ENCODE results near the gene BPIFB4. TPM values are rescaled to one million over a fixed set of nuclear protein-coding genes. Genes with fewer than 3 reads are reported as not detected.

The BPIFB4 gene
- total and polyA plus RNA-seq, 2 experiments from 2014 or later = not detected

DNA sequence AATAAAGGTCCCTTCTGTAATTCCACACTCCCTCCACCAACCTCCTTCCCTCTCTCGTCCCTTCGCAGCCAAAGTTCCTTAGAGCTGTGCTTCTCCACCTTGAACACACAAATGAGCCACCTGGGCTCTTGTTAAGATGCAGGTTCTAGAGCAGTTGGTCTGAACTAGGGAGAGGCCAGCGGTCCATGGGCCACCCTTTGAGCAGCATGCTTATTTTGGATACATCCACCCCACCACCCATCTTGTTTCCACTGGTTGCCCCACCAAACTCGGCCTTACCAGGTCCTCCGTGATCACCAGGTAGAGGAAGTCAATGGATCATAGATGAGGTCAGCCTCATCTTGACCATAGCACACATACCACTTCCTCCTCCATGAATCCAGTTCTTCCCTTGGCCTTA is 81.2 kb downstream of the BPIFB4 start:
- no peak overlapping the region for H2AFZ ChIP-seq
- no peak overlapping the region for H3K4me3 Mint-ChIP-seq
- no peak overlapping the region for H3K27ac Mint-ChIP-seq
- no peaks in the 10 kb centered on the region for H3K36me3 ChIP-seq (ENCODE audit: insufficient read depth)
- DNase-seq (ENCODE audit: low spot score) (no peak), ATAC-seq (no peak)
- H3K36me3 Mint-ChIP-seq (ENCODE audit: low read depth) = no peaks in the 10 kb centered on the region
- H3K4me3 ChIP-seq = no peak overlapping the region
- no peaks in the 10 kb centered on the region; the same call in 1 of the 2 replicates for H4K20me1 ChIP-seq (replicated peaks; ENCODE audit: insufficient read depth)
- no peaks in the 10 kb centered on the region for H3K79me2 ChIP-seq (replicated peaks; ENCODE audit: insufficient read depth)
- H3K27me3 ChIP-seq (ENCODE audit: insufficient read depth) = no peaks in the 10 kb centered on the region
- H3K27ac ChIP-seq (ENCODE audit: low read depth) = no peak overlapping the region
- H3K4me1 Mint-ChIP-seq = no peaks in the 10 kb centered on the region
- TF ChIP-seq POLR2AphosphoS5 (IDR thresholded peaks at IDR 0.05; ENCODE audit: low read depth) = no peak
- no peak for TF ChIP-seq ZNF331 (CRISPR knock-in tag; IDR thresholded peaks at IDR 0.05; ENCODE audit: low read depth)
- no peak for TF ChIP-seq EZH2phosphoT487 (IDR thresholded peaks at IDR 0.05; ENCODE audit: unreplicated experiment)
- no peak for TF ChIP-seq REST (IDR thresholded peaks at IDR 0.05; ENCODE audit: unreplicated experiment)
- no peak for TF ChIP-seq ZNF462 (CRISPR knock-in tag; IDR thresholded peaks at IDR 0.05)
- TF ChIP-seq, protein P1, sequence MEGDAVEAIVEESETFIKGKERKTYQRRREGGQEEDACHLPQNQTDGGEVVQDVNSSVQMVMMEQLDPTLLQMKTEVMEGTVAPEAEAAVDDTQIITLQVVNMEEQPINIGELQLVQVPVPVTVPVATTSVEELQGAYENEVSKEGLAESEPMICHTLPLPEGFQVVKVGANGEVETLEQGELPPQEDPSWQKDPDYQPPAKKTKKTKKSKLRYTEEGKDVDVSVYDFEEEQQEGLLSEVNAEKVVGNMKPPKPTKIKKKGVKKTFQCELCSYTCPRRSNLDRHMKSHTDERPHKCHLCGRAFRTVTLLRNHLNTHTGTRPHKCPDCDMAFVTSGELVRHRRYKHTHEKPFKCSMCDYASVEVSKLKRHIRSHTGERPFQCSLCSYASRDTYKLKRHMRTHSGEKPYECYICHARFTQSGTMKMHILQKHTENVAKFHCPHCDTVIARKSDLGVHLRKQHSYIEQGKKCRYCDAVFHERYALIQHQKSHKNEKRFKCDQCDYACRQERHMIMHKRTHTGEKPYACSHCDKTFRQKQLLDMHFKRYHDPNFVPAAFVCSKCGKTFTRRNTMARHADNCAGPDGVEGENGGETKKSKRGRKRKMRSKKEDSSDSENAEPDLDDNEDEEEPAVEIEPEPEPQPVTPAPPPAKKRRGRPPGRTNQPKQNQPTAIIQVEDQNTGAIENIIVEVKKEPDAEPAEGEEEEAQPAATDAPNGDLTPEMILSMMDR (conservative IDR thresholded peaks at IDR 0.05; ENCODE audit: low read depth in 2 of 2) = no peak
- TF ChIP-seq STAT1 (IDR thresholded peaks at IDR 0.05; ENCODE audit: unreplicated experiment) = no peak
- no peak for TF ChIP-seq ZNF114 (CRISPR knock-in tag; IDR thresholded peaks at IDR 0.05)
- no peak for TF ChIP-seq JUNB (IDR thresholded peaks at IDR 0.05; ENCODE audit: unreplicated experiment)
- no peak for TF ChIP-seq EZH2 (IDR thresholded peaks at IDR 0.05; ENCODE audit: low read depth, unreplicated experiment)
- TF ChIP-seq CREB1 (CRISPR knock-in tag; IDR thresholded peaks at IDR 0.05; ENCODE audit: low read depth) = no peak
- peaks cover 11% of the 10 kb centered on the region; the same call in 1 of the 2 replicates for H3K9me2 ChIP-seq (ENCODE audit: insufficient read depth)
- H3F3A ChIP-seq (replicated peaks; ENCODE audit: low read depth) = no peaks in the 10 kb centered on the region
- H3K4me2 ChIP-seq = no peak overlapping the region
- peaks cover 4% of the 10 kb centered on the region for H3K27me3 Mint-ChIP-seq (ENCODE audit: insufficient read depth, low read depth, poor library complexity)
- no peaks in the 10 kb centered on the region; the same call in 2 of the 3 replicates for H3K9me3 Mint-ChIP-seq
- H3K4me1 ChIP-seq (ENCODE audit: insufficient read depth) = no peaks in the 10 kb centered on the region

All from GM23338 (cell line).